ENCODE measurements around the gene APOO.

- TF ChIP-seq CTCF (IDR thresholded peaks at IDR 0.05) (no peak), REST (IDR thresholded peaks at IDR 0.05) (no peak), POLR2A (IDR thresholded peaks at IDR 0.05; ENCODE audit: low read length) (no peak), MAX (IDR thresholded peaks at IDR 0.05) (no peak), ZFP36 (IDR thresholded peaks at IDR 0.05; ENCODE audit: borderline replicate concordance, partially characterized antibody) (no peak), USF2 (IDR thresholded peaks at IDR 0.05) (no peak), PBX3 (IDR thresholded peaks at IDR 0.05) (no peak), MYC (IDR thresholded peaks at IDR 0.05; ENCODE audit: borderline replicate concordance, low read length) (no peak), PHF8 (IDR thresholded peaks at IDR 0.05; ENCODE audit: borderline replicate concordance, low read depth) (no peak), EP300 (IDR thresholded peaks at IDR 0.05) (no peak), KDM5A (IDR thresholded peaks at IDR 0.05) (no peak)
Measured at GRCh38 chrX:23783589-23784469, 123.9 kb downstream of the APOO start.
